ENCODE data around the gene SLC2A1. TPM values are rescaled to one million over a fixed set of nuclear protein-coding genes. Genes with fewer than 3 reads are reported as not detected.
A peak's percentile ranks its signal among the peaks of the same experiment; 100 is the strongest.

Gene SLC2A1
- total RNA-seq, 1 donor from 2014 or later: 506 TPM

- no peak for TF ChIP-seq CTCF (IDR thresholded peaks at IDR 0.05; ENCODE audit: insufficient read depth, low read depth, low read length)
- no peak for TF ChIP-seq EZH2 (IDR thresholded peaks at IDR 0.05; ENCODE audit: insufficient read depth, low read length)
- H3K27ac Mint-ChIP-seq (ENCODE audit: unreplicated experiment): peak overlapping the region; percentile 85
- peaks cover 43% of the 10 kb centered on the region for H3K4me1 ChIP-seq (ENCODE audit: insufficient read depth, low read length)
- H2AFZ ChIP-seq (ENCODE audit: low read depth, low read length): no peak overlapping the region
- H3K79me2 ChIP-seq (ENCODE audit: insufficient read depth, low read length): peaks cover 89% of the 10 kb centered on the region
- H3K9me3 Mint-ChIP-seq (ENCODE audit: unreplicated experiment): no peaks in the 10 kb centered on the region
- peak overlapping the region; percentile 33 for H3K27ac ChIP-seq (ENCODE audit: low read depth, low read length)
- no peaks in the 10 kb centered on the region for H3K9me3 ChIP-seq (ENCODE audit: insufficient read depth, low read depth, low read length)
- H3K27me3 Mint-ChIP-seq (ENCODE audit: low read depth, unreplicated experiment): no peaks in the 10 kb centered on the region
- H3K4me3 Mint-ChIP-seq (ENCODE audit: unreplicated experiment): peak overlapping the region; percentile 37
- H3K9ac ChIP-seq (ENCODE audit: low read length): peak overlapping the region; percentile 6
- FAIRE-seq: peak; percentile 26
- H4K20me1 ChIP-seq (ENCODE audit: insufficient read depth, low read length): peaks cover 33% of the 10 kb centered on the region
- peak; percentile 60 for DNase-seq (ENCODE audit: low read depth)
- H3K4me1 Mint-ChIP-seq (ENCODE audit: low read depth, unreplicated experiment): peaks cover 69% of the 10 kb centered on the region
- no peak overlapping the region for H3K4me3 ChIP-seq (ENCODE audit: insufficient read depth, low read depth, low read length)
- no peaks in the 10 kb centered on the region for H3K27me3 ChIP-seq (ENCODE audit: insufficient read depth, low read length)
- H3K36me3 ChIP-seq (ENCODE audit: insufficient read depth, low read length): peaks cover 16% of the 10 kb centered on the region
- peaks cover 56% of the 10 kb centered on the region for H3K36me3 Mint-ChIP-seq (ENCODE audit: low read depth, unreplicated experiment)
- H3K4me2 ChIP-seq (ENCODE audit: low read length): peak overlapping the region; percentile 35
Measured at GRCh38 chr1:42936309-42937078, 22.2 kb downstream of the SLC2A1 start.

- H3K27me3 ChIP-seq (ENCODE audit: insufficient read depth, low read length): no peaks in the 10 kb centered on the region
- H3K27ac Mint-ChIP-seq (ENCODE audit: unreplicated experiment): no peak overlapping the region
- H3K9ac ChIP-seq (ENCODE audit: low read length): no peak overlapping the region
- FAIRE-seq (no peak), DNase-seq (ENCODE audit: low read depth) (no peak)
- no peaks in the 10 kb centered on the region for H3K9me3 Mint-ChIP-seq (ENCODE audit: unreplicated experiment)
- peaks cover 21% of the 10 kb centered on the region for H3K36me3 ChIP-seq (ENCODE audit: insufficient read depth, low read length)
- H3K36me3 Mint-ChIP-seq (ENCODE audit: low read depth, unreplicated experiment): peaks cover 53% of the 10 kb centered on the region
- H3K4me3 Mint-ChIP-seq (ENCODE audit: unreplicated experiment): no peak overlapping the region
- no peak overlapping the region for H3K4me3 ChIP-seq (ENCODE audit: insufficient read depth, low read depth, low read length)
- H3K4me2 ChIP-seq (ENCODE audit: low read length): peak overlapping the region; percentile 35
- H3K27ac ChIP-seq (ENCODE audit: low read depth, low read length): peak overlapping the region; percentile 33
- peaks cover 37% of the 10 kb centered on the region for H4K20me1 ChIP-seq (ENCODE audit: insufficient read depth, low read length)
- no peak overlapping the region for H2AFZ ChIP-seq (ENCODE audit: low read depth, low read length)
- peaks cover 94% of the 10 kb centered on the region for H3K79me2 ChIP-seq (ENCODE audit: insufficient read depth, low read length)
- no peaks in the 10 kb centered on the region for H3K9me3 ChIP-seq (ENCODE audit: insufficient read depth, low read depth, low read length)
- peaks cover 37% of the 10 kb centered on the region for H3K4me1 ChIP-seq (ENCODE audit: insufficient read depth, low read length)
- peaks cover 69% of the 10 kb centered on the region for H3K4me1 Mint-ChIP-seq (ENCODE audit: low read depth, unreplicated experiment)
- no peaks in the 10 kb centered on the region for H3K27me3 Mint-ChIP-seq (ENCODE audit: low read depth, unreplicated experiment)
- TF ChIP-seq CTCF (IDR thresholded peaks at IDR 0.05; ENCODE audit: insufficient read depth, low read depth, low read length): no peak
- TF ChIP-seq EZH2 (IDR thresholded peaks at IDR 0.05; ENCODE audit: insufficient read depth, low read length): no peak
Measured at GRCh38 chr1:42935971-42936308, 22.7 kb downstream of the SLC2A1 start.

GRCh38 chr1:42935313-42935895, 23.3 kb downstream of the SLC2A1 start:
- Histone ChIP-seq H3K9me3 (ENCODE audit: insufficient read depth, low read depth, low read length) (no peaks in the 10 kb centered on the region), H4K20me1 (ENCODE audit: insufficient read depth, low read length) (peaks cover 43% of the 10 kb centered on the region), H3K27me3 (ENCODE audit: insufficient read depth, low read length) (no peaks in the 10 kb centered on the region), H3K4me1 (ENCODE audit: insufficient read depth, low read length) (peaks cover 32% of the 10 kb centered on the region), H3K79me2 (ENCODE audit: insufficient read depth, low read length) (peaks cover 99% of the 10 kb centered on the region), H3K4me2 (ENCODE audit: low read length) (no peak overlapping the region), H3K4me3 (ENCODE audit: insufficient read depth, low read depth, low read length) (no peak overlapping the region), H3K9ac (ENCODE audit: low read length) (no peak overlapping the region), H2AFZ (ENCODE audit: low read depth, low read length) (no peak overlapping the region), H3K36me3 (ENCODE audit: insufficient read depth, low read length) (peaks cover 26% of the 10 kb centered on the region), H3K27ac (ENCODE audit: low read depth, low read length) (no peak overlapping the region)
- H3K9me3 Mint-ChIP-seq (ENCODE audit: unreplicated experiment): no peaks in the 10 kb centered on the region
- no peak for TF ChIP-seq EZH2 (IDR thresholded peaks at IDR 0.05; ENCODE audit: insufficient read depth, low read length)
- TF ChIP-seq CTCF (IDR thresholded peaks at IDR 0.05; ENCODE audit: insufficient read depth, low read depth, low read length): no peak
- H3K27ac Mint-ChIP-seq (ENCODE audit: unreplicated experiment): peak overlapping the region; percentile 41
- H3K4me1 Mint-ChIP-seq (ENCODE audit: low read depth, unreplicated experiment): peaks cover 65% of the 10 kb centered on the region
- DNase-seq (ENCODE audit: low read depth) (no peak), FAIRE-seq (no peak)
- no peaks in the 10 kb centered on the region for H3K27me3 Mint-ChIP-seq (ENCODE audit: low read depth, unreplicated experiment)
- H3K4me3 Mint-ChIP-seq (ENCODE audit: unreplicated experiment): no peak overlapping the region
- peaks cover 49% of the 10 kb centered on the region for H3K36me3 Mint-ChIP-seq (ENCODE audit: low read depth, unreplicated experiment)
